ENCODE measurements around the gene CACNA1B.

DNA sequence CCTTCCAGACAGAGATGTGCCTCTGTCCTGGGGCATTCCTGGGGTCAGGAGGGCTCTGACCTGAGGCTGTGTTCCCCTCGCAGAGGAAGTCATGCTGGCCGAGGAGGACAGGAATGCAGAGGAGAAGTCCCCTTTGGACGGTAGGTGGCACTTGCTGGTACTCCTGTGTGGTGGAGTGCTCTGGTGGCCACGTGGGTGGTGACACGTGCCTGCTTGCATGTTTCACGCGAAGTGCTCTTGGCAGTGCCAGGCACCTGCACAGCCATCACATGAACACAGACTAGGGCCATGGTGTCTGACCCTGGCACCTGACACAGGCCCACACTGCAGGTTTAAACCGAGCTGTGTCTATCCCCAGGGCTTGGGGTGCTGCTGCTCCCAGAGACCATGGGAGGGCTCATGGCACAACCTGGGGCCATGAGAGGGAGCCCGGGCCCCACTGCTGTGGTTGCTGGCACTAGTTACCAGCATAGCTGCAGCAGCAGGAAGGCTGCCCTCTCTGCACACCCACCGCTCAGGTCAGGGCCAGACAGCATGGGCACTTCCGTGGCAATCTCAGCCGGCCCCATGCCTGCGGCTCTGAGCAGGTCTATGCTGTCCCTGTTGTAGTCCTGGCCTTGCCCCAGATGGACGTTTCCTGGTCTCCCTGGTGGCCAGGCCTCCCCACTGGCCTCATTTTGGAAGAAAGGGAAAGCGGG lies 79.3 kb downstream of the CACNA1B start:
- TF ChIP-seq, protein P1, sequence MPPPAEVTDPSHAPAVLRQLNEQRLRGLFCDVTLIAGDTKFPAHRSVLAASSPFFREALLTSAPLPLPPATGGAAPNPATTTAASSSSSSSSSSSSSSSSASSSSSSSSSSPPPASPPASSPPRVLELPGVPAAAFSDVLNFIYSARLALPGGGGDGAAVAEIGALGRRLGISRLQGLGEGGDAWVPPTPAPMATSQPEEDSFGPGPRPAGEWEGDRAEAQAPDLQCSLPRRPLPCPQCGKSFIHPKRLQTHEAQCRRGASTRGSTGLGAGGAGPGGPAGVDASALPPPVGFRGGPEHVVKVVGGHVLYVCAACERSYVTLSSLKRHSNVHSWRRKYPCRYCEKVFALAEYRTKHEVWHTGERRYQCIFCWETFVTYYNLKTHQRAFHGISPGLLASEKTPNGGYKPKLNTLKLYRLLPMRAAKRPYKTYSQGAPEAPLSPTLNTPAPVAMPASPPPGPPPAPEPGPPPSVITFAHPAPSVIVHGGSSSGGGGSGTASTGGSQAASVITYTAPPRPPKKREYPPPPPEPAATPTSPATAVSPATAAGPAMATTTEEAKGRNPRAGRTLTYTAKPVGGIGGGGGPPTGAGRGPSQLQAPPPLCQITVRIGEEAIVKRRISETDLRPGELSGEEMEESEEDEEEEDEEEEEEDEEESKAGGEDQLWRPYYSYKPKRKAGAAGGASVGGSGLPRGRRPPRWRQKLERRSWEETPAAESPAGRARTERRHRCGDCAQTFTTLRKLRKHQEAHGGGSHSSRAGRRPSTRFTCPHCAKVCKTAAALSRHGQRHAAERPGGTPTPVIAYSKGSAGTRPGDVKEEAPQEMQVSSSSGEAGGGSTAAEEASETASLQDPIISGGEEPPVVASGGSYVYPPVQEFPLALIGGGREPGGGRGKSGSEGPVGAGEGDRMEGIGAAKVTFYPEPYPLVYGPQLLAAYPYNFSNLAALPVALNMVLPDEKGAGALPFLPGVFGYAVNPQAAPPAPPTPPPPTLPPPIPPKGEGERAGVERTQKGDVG (CRISPR knock-in tag; IDR thresholded peaks at IDR 0.05; ENCODE audit: borderline replicate concordance), result no peak
- TF ChIP-seq BHLHE40 (IDR thresholded peaks at IDR 0.05; ENCODE audit: low read length) (no peak; the same call in 1 of the 2 replicates), ASH2L (IDR thresholded peaks at IDR 0.05; ENCODE audit: insufficient read length, low read depth, low read length) (no peak), ZNF780A (CRISPR knock-in tag; IDR thresholded peaks at IDR 0.05) (no peak), EZH2 (conservative IDR thresholded peaks at IDR 0.05; ENCODE audit: low read depth, low read length) (no peak), ELF4 (CRISPR knock-in tag; IDR thresholded peaks at IDR 0.05; ENCODE audit: borderline replicate concordance) (no peak), POLR2AphosphoS5 (IDR thresholded peaks at IDR 0.05; ENCODE audit: low read depth, low read length) (no peak), RAD51 (IDR thresholded peaks at IDR 0.05; ENCODE audit: borderline replicate concordance) (no peak)
- TF ChIP-seq, protein P2, sequence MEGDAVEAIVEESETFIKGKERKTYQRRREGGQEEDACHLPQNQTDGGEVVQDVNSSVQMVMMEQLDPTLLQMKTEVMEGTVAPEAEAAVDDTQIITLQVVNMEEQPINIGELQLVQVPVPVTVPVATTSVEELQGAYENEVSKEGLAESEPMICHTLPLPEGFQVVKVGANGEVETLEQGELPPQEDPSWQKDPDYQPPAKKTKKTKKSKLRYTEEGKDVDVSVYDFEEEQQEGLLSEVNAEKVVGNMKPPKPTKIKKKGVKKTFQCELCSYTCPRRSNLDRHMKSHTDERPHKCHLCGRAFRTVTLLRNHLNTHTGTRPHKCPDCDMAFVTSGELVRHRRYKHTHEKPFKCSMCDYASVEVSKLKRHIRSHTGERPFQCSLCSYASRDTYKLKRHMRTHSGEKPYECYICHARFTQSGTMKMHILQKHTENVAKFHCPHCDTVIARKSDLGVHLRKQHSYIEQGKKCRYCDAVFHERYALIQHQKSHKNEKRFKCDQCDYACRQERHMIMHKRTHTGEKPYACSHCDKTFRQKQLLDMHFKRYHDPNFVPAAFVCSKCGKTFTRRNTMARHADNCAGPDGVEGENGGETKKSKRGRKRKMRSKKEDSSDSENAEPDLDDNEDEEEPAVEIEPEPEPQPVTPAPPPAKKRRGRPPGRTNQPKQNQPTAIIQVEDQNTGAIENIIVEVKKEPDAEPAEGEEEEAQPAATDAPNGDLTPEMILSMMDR (CRISPR knock-in tag; IDR thresholded peaks at IDR 0.05), result peak; percentile 31
- TF ChIP-seq, protein P3, sequence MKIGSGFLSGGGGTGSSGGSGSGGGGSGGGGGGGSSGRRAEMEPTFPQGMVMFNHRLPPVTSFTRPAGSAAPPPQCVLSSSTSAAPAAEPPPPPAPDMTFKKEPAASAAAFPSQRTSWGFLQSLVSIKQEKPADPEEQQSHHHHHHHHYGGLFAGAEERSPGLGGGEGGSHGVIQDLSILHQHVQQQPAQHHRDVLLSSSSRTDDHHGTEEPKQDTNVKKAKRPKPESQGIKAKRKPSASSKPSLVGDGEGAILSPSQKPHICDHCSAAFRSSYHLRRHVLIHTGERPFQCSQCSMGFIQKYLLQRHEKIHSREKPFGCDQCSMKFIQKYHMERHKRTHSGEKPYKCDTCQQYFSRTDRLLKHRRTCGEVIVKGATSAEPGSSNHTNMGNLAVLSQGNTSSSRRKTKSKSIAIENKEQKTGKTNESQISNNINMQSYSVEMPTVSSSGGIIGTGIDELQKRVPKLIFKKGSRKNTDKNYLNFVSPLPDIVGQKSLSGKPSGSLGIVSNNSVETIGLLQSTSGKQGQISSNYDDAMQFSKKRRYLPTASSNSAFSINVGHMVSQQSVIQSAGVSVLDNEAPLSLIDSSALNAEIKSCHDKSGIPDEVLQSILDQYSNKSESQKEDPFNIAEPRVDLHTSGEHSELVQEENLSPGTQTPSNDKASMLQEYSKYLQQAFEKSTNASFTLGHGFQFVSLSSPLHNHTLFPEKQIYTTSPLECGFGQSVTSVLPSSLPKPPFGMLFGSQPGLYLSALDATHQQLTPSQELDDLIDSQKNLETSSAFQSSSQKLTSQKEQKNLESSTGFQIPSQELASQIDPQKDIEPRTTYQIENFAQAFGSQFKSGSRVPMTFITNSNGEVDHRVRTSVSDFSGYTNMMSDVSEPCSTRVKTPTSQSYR (CRISPR knock-in tag; IDR thresholded peaks at IDR 0.05; ENCODE audit: borderline replicate concordance), result no peak

All from HepG2 (cell line).